Neuronal stem cell (in vitro differentiated cells): Measurements from ENCODE around the gene LRRC28.

Experiments
- DNase-seq: peaks from one replicate; pipeline ENCODE4 v3.0.0-alpha.2; 2013; ENCODE audit warnings: low spot score
- H2AFZ ChIP-seq: one replicate; pipeline ENCODE4 v1.6.1; 2013; ENCODE audit warnings: mild to moderate bottlenecking, low read length, inconsistent platforms
- H2AK5ac ChIP-seq: 2 replicates; pipeline ENCODE4 v1.6.1; 2013; ENCODE audit warnings: low read depth, mild to moderate bottlenecking, inconsistent platforms, low read length, moderate library complexity, mixed read lengths
- H2BK120ac ChIP-seq: 2 replicates; pipeline ENCODE4 v1.6.1; 2013; ENCODE audit warnings: low read depth, mild to moderate bottlenecking, inconsistent platforms, low read length, moderate library complexity, mixed read lengths
- H2BK12ac ChIP-seq: one replicate; pipeline ENCODE4 v1.6.1; 2013; ENCODE audit warnings: low read length, inconsistent platforms
- H2BK15ac ChIP-seq: 2 replicates; pipeline ENCODE4 v1.6.1; 2013; ENCODE audit warnings: mild to moderate bottlenecking, low read length, inconsistent platforms, mixed read lengths
- H2BK5ac ChIP-seq: one replicate; pipeline ENCODE4 v1.6.1; 2013; ENCODE audit warnings: inconsistent platforms, mild to moderate bottlenecking, low read length, moderate library complexity
- H3K14ac ChIP-seq: one replicate; pipeline ENCODE4 v1.6.1; 2013; ENCODE audit warnings: low read length, inconsistent platforms
- H3K18ac ChIP-seq: 2 replicates; pipeline ENCODE4 v1.6.1; 2013; ENCODE audit warnings: low read length, inconsistent platforms
- H3K23ac ChIP-seq: 2 replicates; pipeline ENCODE4 v1.6.1; 2013; ENCODE audit warnings: low read depth, mild to moderate bottlenecking, mixed read lengths, low read length, inconsistent platforms; ENCODE audit not compliant: poor library complexity
- H3K27ac ChIP-seq: replicated peaks from 3 replicates; pipeline ENCODE4 v1.5.1; 2013; ENCODE audit warnings: low read length, inconsistent platforms
- H3K27me3 ChIP-seq, 3 experiments: 2 replicates each; pipeline ENCODE4 v1.6.1; 2013; ENCODE audit warnings: low read length in 3 of 3, mild to moderate bottlenecking in 2 of 3, inconsistent platforms in 1 of 3, low read depth in 1 of 3, mixed read lengths in 1 of 3, moderate library complexity in 1 of 3; ENCODE audit not compliant: control insufficient read depth in 3 of 3, insufficient read depth in 3 of 3
- H3K36me3 ChIP-seq, 2 donors: replicated peaks in 1 of 2; 2 replicates each; pipeline ENCODE4 v1.6.1; 2013; ENCODE audit warnings: low read length in 2 of 2; ENCODE audit not compliant: control insufficient read depth in 2 of 2, insufficient read depth in 2 of 2
- H3K4ac ChIP-seq: 2 replicates; pipeline ENCODE4 v1.6.1; 2013; ENCODE audit warnings: inconsistent platforms, mild to moderate bottlenecking, low read length, moderate library complexity
- H3K4me1 ChIP-seq, 2 donors: 1 replicate in 1 of 2; 2 replicates in 1 of 2; pipeline ENCODE4 v1.6.1; 2013; ENCODE audit warnings: low read length in 2 of 2, low read depth in 1 of 2; ENCODE audit not compliant: control insufficient read depth in 2 of 2, insufficient read depth in 1 of 2
- H3K4me2 ChIP-seq: one replicate; pipeline ENCODE4 v1.6.1; 2013; ENCODE audit warnings: mild to moderate bottlenecking, low read length, inconsistent platforms; ENCODE audit not compliant: insufficient read depth, poor library complexity, severe bottlenecking
- H3K4me3 ChIP-seq, 2 donors: 2 replicates each; pipeline ENCODE4 v1.5.1; 2013; ENCODE audit warnings: low read length in 2 of 2, mild to moderate bottlenecking in 2 of 2, inconsistent platforms in 1 of 2, moderate library complexity in 1 of 2
- H3K79me1 ChIP-seq: one replicate; pipeline ENCODE4 v1.6.1; 2013; ENCODE audit warnings: low read depth, mild to moderate bottlenecking, inconsistent platforms, low read length, moderate library complexity
- H3K9ac ChIP-seq: one replicate; pipeline ENCODE4 v1.6.1; 2013; ENCODE audit warnings: mild to moderate bottlenecking, low read depth, low read length, inconsistent platforms; ENCODE audit not compliant: poor library complexity
- H3K9me3 ChIP-seq, 2 donors: replicated peaks in 1 of 2; 2 replicates each; pipeline versions ENCODE3 to v1.6.1; 2013; ENCODE audit warnings: low read length in 2 of 2, mild to moderate bottlenecking in 2 of 2, inconsistent platforms in 1 of 2, low read depth in 1 of 2, mixed read lengths in 1 of 2, moderate library complexity in 1 of 2; ENCODE audit not compliant: control insufficient read depth in 2 of 2, insufficient read depth in 1 of 2
- H4K8ac ChIP-seq: one replicate; pipeline ENCODE4 v1.6.1; 2013; ENCODE audit warnings: low read depth, mild to moderate bottlenecking, inconsistent platforms, low read length, moderate library complexity
- H4K91ac ChIP-seq: one replicate; pipeline ENCODE4 v1.6.1; 2013; ENCODE audit warnings: low read length, low read depth, mild to moderate bottlenecking, inconsistent platforms; ENCODE audit not compliant: poor library complexity
- WGBS, 2 donors: extraction: QIAGEN DNeasy Blood & Tissue Kit; methylation state at CpG; one replicate each; pipeline ENCODE4 v1.1.7; 2013; ENCODE audit warnings: missing lambda C conversion rate in 2 of 2, mixed read lengths in 1 of 2; ENCODE audit not compliant: insufficient read length in 2 of 2, insufficient replicate concordance in 1 of 2; ENCODE audit errors: extremely low coverage in 2 of 2; 5-methylcytosine and 5-hydroxymethylcytosine counted together

The LRRC28 gene

DNA sequence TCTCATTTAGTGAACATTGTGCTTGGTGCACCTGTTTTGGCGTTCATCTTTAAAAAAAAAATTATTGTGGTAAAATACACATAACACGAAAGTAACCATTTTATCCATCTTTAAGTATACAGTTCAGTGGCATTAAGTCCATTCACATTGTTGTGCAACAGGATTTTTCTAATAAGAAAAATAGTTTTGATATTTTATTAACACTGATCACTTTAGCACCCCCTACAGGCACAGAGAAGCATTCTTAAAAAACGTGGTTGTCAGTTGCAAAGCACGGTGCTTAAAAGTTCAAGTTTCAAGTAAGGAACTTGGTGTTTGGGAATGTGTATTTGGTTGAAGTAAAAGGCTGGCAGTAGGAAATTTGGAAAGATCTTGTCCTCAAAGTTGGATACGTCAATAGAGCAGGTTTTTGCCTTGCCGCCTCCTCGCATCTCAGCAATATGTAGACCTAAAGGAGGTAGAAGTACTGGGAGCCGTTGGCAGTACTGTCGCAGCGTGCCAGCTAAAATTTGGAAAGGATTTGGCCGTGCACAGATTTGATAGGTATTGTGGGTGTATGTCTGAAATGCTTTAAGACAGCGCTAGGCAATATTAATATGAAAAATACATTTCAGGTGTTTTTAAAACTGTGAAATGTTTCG is 110.4 kb downstream of the LRRC28 start:
- Histone ChIP-seq H3K23ac (no peak overlapping the region), H2BK12ac (no peak overlapping the region), H3K4me1 (peaks cover 0 to 4% of the 10 kb centered on the region in 2 donors), H2BK120ac (no peak overlapping the region), H3K4me3 (no peak overlapping the region), H3K79me1 (no peaks in the 10 kb centered on the region), H3K18ac (no peak overlapping the region), H4K8ac (no peak overlapping the region), H3K36me3 (peaks cover 0 to 2% of the 10 kb centered on the region in 2 donors), H2AK5ac (no peak overlapping the region), H3K27me3 (no peaks in the 10 kb centered on the region), H2AFZ (no peak overlapping the region), H4K91ac (no peak overlapping the region), H3K9ac (no peak overlapping the region), H3K9me3 (peaks cover 0 to 9% of the 10 kb centered on the region in 2 donors), H2BK5ac (no peak overlapping the region), H3K27ac (no peak overlapping the region), H3K14ac (no peak overlapping the region), H3K4me2 (no peak overlapping the region), H2BK15ac (no peak overlapping the region), H3K4ac (no peak overlapping the region)
- WGBS, 2 donors, result no CpG with 5 or more reads among the region's 13 CpGs
- DNase-seq, result no peak

GRCh38 chr15:99365242-99365641 is 114.0 kb downstream of the LRRC28 start:
- no peak for DNase-seq
- no peak overlapping the region for H4K91ac ChIP-seq
- no peaks in the 10 kb centered on the region for H3K79me1 ChIP-seq
- no peaks in the 10 kb centered on the region for H3K27me3 ChIP-seq
- H2AK5ac ChIP-seq, result no peak overlapping the region
- no peak overlapping the region for H2BK15ac ChIP-seq
- no peak overlapping the region for H3K4me3 ChIP-seq
- H3K9me3 ChIP-seq, result peaks cover 5 to 27% of the 10 kb centered on the region in 2 donors
- H2BK120ac ChIP-seq, result no peak overlapping the region
- no peak overlapping the region for H2BK5ac ChIP-seq
- WGBS, 2 donors, result no CpG with 5 or more reads among the region's 1 CpG
- H2AFZ ChIP-seq, result no peak overlapping the region
- H4K8ac ChIP-seq, result no peak overlapping the region
- no peak overlapping the region for H3K18ac ChIP-seq
- no peak overlapping the region for H3K14ac ChIP-seq
- peaks cover 0 to 4% of the 10 kb centered on the region in 2 donors for H3K4me1 ChIP-seq
- no peak overlapping the region for H3K27ac ChIP-seq
- peaks cover 0 to 2% of the 10 kb centered on the region in 2 donors for H3K36me3 ChIP-seq
- no peak overlapping the region for H3K23ac ChIP-seq
- no peak overlapping the region for H3K9ac ChIP-seq
- H3K4me2 ChIP-seq, result no peak overlapping the region
- no peak overlapping the region for H3K4ac ChIP-seq
- H2BK12ac ChIP-seq, result no peak overlapping the region

DNA sequence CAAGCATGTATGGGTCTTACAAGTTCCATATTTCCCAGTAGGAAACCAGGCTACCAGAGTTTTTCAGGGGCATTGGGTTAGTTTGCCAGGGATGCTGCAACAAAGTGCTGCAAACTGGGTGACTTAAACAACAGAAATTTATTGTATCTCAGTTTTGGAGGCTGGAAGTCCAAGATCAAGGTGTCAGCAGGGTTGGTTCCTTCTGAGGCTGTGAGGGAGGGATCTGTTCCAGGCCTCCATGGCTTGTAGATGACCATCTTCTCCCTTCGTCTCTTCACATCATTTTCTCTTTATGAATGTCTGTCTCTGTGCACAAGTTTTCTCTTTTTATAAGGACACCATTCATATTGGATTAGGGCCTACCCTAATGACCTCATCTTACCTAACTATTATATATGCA is 114.7 kb downstream of the LRRC28 start:
- no peak overlapping the region for H4K8ac ChIP-seq
- H3K36me3 ChIP-seq, result peaks cover 0 to 2% of the 10 kb centered on the region in 2 donors
- H3K14ac ChIP-seq, result no peak overlapping the region
- no peak overlapping the region for H3K18ac ChIP-seq
- no peak overlapping the region for H2AK5ac ChIP-seq
- no peak overlapping the region for H3K23ac ChIP-seq
- H2BK5ac ChIP-seq, result no peak overlapping the region
- no peaks in the 10 kb centered on the region for H3K79me1 ChIP-seq
- no peak overlapping the region for H3K4me2 ChIP-seq
- H4K91ac ChIP-seq, result no peak overlapping the region
- H3K27ac ChIP-seq, result no peak overlapping the region
- H2BK15ac ChIP-seq, result no peak overlapping the region
- H3K4me3 ChIP-seq, result no peak overlapping the region
- no peak overlapping the region for H3K9ac ChIP-seq
- H2BK120ac ChIP-seq, result no peak overlapping the region
- peaks cover 5 to 27% of the 10 kb centered on the region in 2 donors for H3K9me3 ChIP-seq
- H3K27me3 ChIP-seq, result no peaks in the 10 kb centered on the region
- H3K4ac ChIP-seq, result no peak overlapping the region
- H2AFZ ChIP-seq, result no peak overlapping the region
- H3K4me1 ChIP-seq, result peaks cover 0 to 4% of the 10 kb centered on the region in 2 donors
- WGBS, 2 donors, result no CpG with 5 or more reads among the region's 1 CpG
- H2BK12ac ChIP-seq, result no peak overlapping the region
- no peak for DNase-seq

DNA sequence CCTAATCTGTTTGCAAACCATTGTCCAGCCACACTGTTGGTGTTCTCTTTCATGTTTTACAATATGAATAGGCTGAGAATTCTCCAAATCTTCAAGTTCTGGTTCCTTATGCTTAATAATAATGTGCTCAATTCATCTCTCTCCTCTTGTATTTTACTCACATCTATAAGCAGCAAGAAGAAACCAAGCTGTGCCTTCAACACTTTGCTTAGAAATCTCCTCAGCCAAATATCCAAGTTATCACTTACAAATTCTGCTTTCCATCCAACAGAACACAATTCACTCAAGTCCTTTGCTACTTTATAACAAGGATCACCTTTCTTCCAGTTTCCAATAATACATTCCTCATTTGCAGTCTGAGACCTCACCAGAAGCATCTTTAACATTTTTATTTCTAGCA is 117.5 kb downstream of the LRRC28 start:
- H3K23ac ChIP-seq, result no peak overlapping the region

More for the DNA sequence above, 117.5 kb downstream of the LRRC28 start:
- no peak overlapping the region for H3K27ac ChIP-seq
- H3K14ac ChIP-seq, result no peak overlapping the region
- no peak overlapping the region for H2BK12ac ChIP-seq
- DNase-seq, result no peak
- no peak overlapping the region for H2BK120ac ChIP-seq
- peaks cover 5 to 27% of the 10 kb centered on the region in 2 donors for H3K9me3 ChIP-seq
- no peaks in the 10 kb centered on the region for H3K27me3 ChIP-seq
- H2BK15ac ChIP-seq, result no peak overlapping the region
- H3K4ac ChIP-seq, result no peak overlapping the region
- H2AK5ac ChIP-seq, result no peak overlapping the region
- H2BK5ac ChIP-seq, result no peak overlapping the region
- H3K4me2 ChIP-seq, result no peak overlapping the region
- no peak overlapping the region for H4K8ac ChIP-seq
- no peak overlapping the region for H2AFZ ChIP-seq
- H3K36me3 ChIP-seq, result no peaks in the 10 kb centered on the region
- H3K79me1 ChIP-seq, result no peaks in the 10 kb centered on the region
- peaks cover 0 to 4% of the 10 kb centered on the region in 2 donors for H3K4me1 ChIP-seq
- H3K18ac ChIP-seq, result no peak overlapping the region
- H4K91ac ChIP-seq, result no peak overlapping the region
- H3K4me3 ChIP-seq, result no peak overlapping the region
- no peak overlapping the region for H3K9ac ChIP-seq
